PFSK-1 (cell line): ENCODE measurements around the gene SAMHD1.

Experiments used
- FOXP2 ChIP-seq: optimal IDR thresholded peaks from 2 replicates; pipeline ENCODE3; 2011; ENCODE audit warnings: borderline replicate concordance, control low read depth, inconsistent platforms; ENCODE audit not compliant: insufficient read depth; ENCODE audit errors: extremely low read length, extremely low read depth
- POLR2AphosphoS5 ChIP-seq: IDR thresholded peaks from 2 replicates; pipeline ENCODE4 v1.6.1; 2012; ENCODE audit warnings: low read depth, mild to moderate bottlenecking, control low read depth, low read length, moderate library complexity
- REST ChIP-seq, 2 experiments: IDR thresholded peaks; 2 replicates each; pipeline versions ENCODE4 v1.6.1 to v1.8.0; 2011 to 2012; ENCODE audit warnings: low read depth in 2 of 2, low read length in 2 of 2, control low read depth in 1 of 2, inconsistent platforms in 1 of 2, mild to moderate bottlenecking in 1 of 2, moderate library complexity in 1 of 2; ENCODE audit not compliant: insufficient read depth in 1 of 2
- SIN3A ChIP-seq: IDR thresholded peaks from 2 replicates; pipeline ENCODE4 v1.6.1; 2012; ENCODE audit warnings: mild to moderate bottlenecking, low read length, moderate library complexity, borderline replicate concordance; ENCODE audit not compliant: insufficient read depth
- TAF1 ChIP-seq: IDR thresholded peaks from 2 replicates; pipeline ENCODE4 v1.6.1; 2012; ENCODE audit warnings: low read length, control low read depth, borderline replicate concordance; ENCODE audit not compliant: insufficient read depth

Gene SAMHD1

GRCh38 chr20:36888880-36889516, 62.5 kb downstream of the SAMHD1 start:
- TF ChIP-seq REST (IDR thresholded peaks at IDR 0.05; ENCODE audit: insufficient read depth in 1 of 2, low read depth in 2 of 2, low read length in 2 of 2) (no peak), TAF1 (no peak), FOXP2 (no peak), SIN3A (no peak), POLR2AphosphoS5 (no peak)

- TF ChIP-seq FOXP2 (no peak), SIN3A (no peak), TAF1 (no peak), REST (IDR thresholded peaks at IDR 0.05; ENCODE audit: insufficient read depth in 1 of 2, low read depth in 2 of 2, low read length in 2 of 2) (no peak), POLR2AphosphoS5 (no peak)
Measured at GRCh38 chr20:36887752-36888090, 63.8 kb downstream of the SAMHD1 start.

- TF ChIP-seq REST (IDR thresholded peaks at IDR 0.05; ENCODE audit: insufficient read depth in 1 of 2, low read depth in 2 of 2, low read length in 2 of 2) (no peak), SIN3A (no peak), FOXP2 (no peak), POLR2AphosphoS5 (no peak), TAF1 (no peak)
Measured at GRCh38 chr20:36886859-36887751, 64.4 kb downstream of the SAMHD1 start.

- no peak for TF ChIP-seq REST (IDR thresholded peaks at IDR 0.05; ENCODE audit: insufficient read depth in 1 of 2, low read depth in 2 of 2, low read length in 2 of 2)
- TF ChIP-seq TAF1 = no peak
Measured at GRCh38 chr20:36885356-36885755, 66.2 kb downstream of the SAMHD1 start.

- TF ChIP-seq FOXP2 (no peak), POLR2AphosphoS5 (no peak), SIN3A (no peak), REST (IDR thresholded peaks at IDR 0.05; ENCODE audit: insufficient read depth in 1 of 2, low read depth in 2 of 2, low read length in 2 of 2) (no peak), TAF1 (no peak)
Measured at GRCh38 chr20:36883977-36884535, 67.5 kb downstream of the SAMHD1 start.
